B cell (primary cell): ENCODE data around the gene ARFGAP2. TPM values are rescaled to one million over a fixed set of nuclear protein-coding genes. Genes with fewer than 3 reads are reported as not detected.

Experiments used
- ATAC-seq: fragments of 200-7000 bp; cut with Tn5 transposase; one replicate; pipeline ENCODE4 v1.10.0; 2021; ENCODE audit warnings: low read depth, mild to moderate bottlenecking, moderate number of reproducible peaks, moderate library complexity
- CTCF ChIA-PET: fragments of 350-600 bp; sonication (Branson Sonifier 250); formaldehyde crosslinking; loops from one replicate; lab custom pipeline; 2021; ENCODE audit warnings: antibody characterized with exemption, inconsistent platforms; lab: Charles Lee
- POLR2A ChIA-PET: fragments of 350-600 bp; sonication (Branson Sonifier 250); formaldehyde crosslinking; loops from one replicate; lab custom pipeline; 2021; ENCODE audit warnings: antibody characterized with exemption; lab: Charles Lee
- DNase-seq: peaks from one replicate; pipeline ENCODE4 v3.0.0; 2013
- H2AFZ ChIP-seq: 2 replicates; pipeline ENCODE4 v1.6.1; 2012; ENCODE audit warnings: mild to moderate bottlenecking, low read depth, low read length; ENCODE audit not compliant: insufficient read depth, poor library complexity, severe bottlenecking
- H3K27ac ChIP-seq, 2 donors: 1 replicate in 1 of 2; 2 replicates in 1 of 2; pipeline ENCODE4 v1.5.1; 2012 to 2013; ENCODE audit warnings: low read length in 2 of 2, mild to moderate bottlenecking in 2 of 2, moderate library complexity in 1 of 2
- H3K27me3 ChIP-seq, 4 experiments: fragments of 200-600 bp in 1 of 4; sonication (generic) in 1 of 4; replicated peaks in 1 of 4; 1 replicate in 2 of 4; 2 replicates in 2 of 4; pipeline versions ENCODE4 v1.6.1 to v1.7.0; 2013 to 2016; ENCODE audit warnings: low read length in 3 of 4, mild to moderate bottlenecking in 2 of 4, mixed read lengths in 1 of 4, moderate library complexity in 1 of 4; ENCODE audit not compliant: insufficient read depth in 4 of 4, control insufficient read depth in 3 of 4; ENCODE audit errors: control extremely low read depth in 1 of 4
- H3K36me3 ChIP-seq, 2 experiments: replicated peaks in 1 of 2; 1 replicate in 1 of 2; 2 replicates in 1 of 2; pipeline versions ENCODE4 v1.6.1 to v1.7.1; 2013; ENCODE audit warnings: low read length in 1 of 2; ENCODE audit not compliant: insufficient read depth in 2 of 2, control insufficient read depth in 1 of 2; ENCODE audit errors: control extremely low read depth in 1 of 2, extremely low read depth in 1 of 2
- H3K4me1 ChIP-seq, 2 donors: fragments of 200-600 bp in 1 of 2; sonication (generic) in 1 of 2; 1 replicate in 1 of 2; 2 replicates in 1 of 2; pipeline versions ENCODE4 v1.5.1 to v1.6.1; 2013 to 2017; ENCODE audit warnings: low read length in 2 of 2; ENCODE audit not compliant: control insufficient read depth in 2 of 2, insufficient read depth in 2 of 2
- H3K4me2 ChIP-seq: replicated peaks from 2 replicates; pipeline ENCODE3; 2012; ENCODE audit warnings: mild to moderate bottlenecking, low read depth, low read length; ENCODE audit not compliant: poor library complexity, severe bottlenecking
- H3K4me3 ChIP-seq, 5 experiments: fragments of 200-600 bp in 1 of 5; sonication (generic) in 1 of 5; 1 replicate in 3 of 5; 2 replicates in 2 of 5; pipeline versions ENCODE4 v1.5.1 to v1.7.0; 2011 to 2016; ENCODE audit warnings: low read length in 4 of 5, mild to moderate bottlenecking in 4 of 5, low read depth in 2 of 5, control low read depth in 1 of 5, moderate library complexity in 1 of 5; ENCODE audit not compliant: insufficient read depth in 1 of 5; ENCODE audit errors: control extremely low read depth in 1 of 5, extremely low read depth in 1 of 5
- H3K79me2 ChIP-seq: fragments of 200-600 bp; sonication (generic); one replicate; pipeline ENCODE4 v1.6.0; 2016; ENCODE audit warnings: low read length; ENCODE audit not compliant: control insufficient read depth, insufficient read depth
- H3K9ac ChIP-seq: fragments of 200-600 bp; sonication (generic); 2 replicates; pipeline ENCODE4 v1.6.1; 2017; ENCODE audit warnings: mild to moderate bottlenecking, low read length, moderate library complexity
- H3K9me3 ChIP-seq, 3 donors: one replicate each; pipeline versions ENCODE4 v1.6.1 to v1.7.1; 2013; ENCODE audit warnings: low read length in 2 of 3; ENCODE audit not compliant: control insufficient read depth in 2 of 3, insufficient read depth in 1 of 3; ENCODE audit errors: control extremely low read depth in 1 of 3
- H4K20me1 ChIP-seq: 2 replicates; pipeline ENCODE4 v1.6.0; 2012; ENCODE audit warnings: mild to moderate bottlenecking, low read length; ENCODE audit not compliant: insufficient read depth, control insufficient read depth, poor library complexity, severe bottlenecking
- H3K27ac Mint-ChIP-seq: one replicate; pipeline ENCODE4 v1.8.0; 2021; ENCODE audit warnings: mixed read lengths
- H3K27me3 Mint-ChIP-seq: one replicate; pipeline ENCODE4 v1.8.0; 2021; ENCODE audit warnings: mixed read lengths
- H3K4me1 Mint-ChIP-seq: one replicate; pipeline ENCODE4 v1.8.0; 2021; ENCODE audit warnings: mixed read lengths
- H3K4me3 Mint-ChIP-seq: one replicate; pipeline ENCODE4 v1.8.0; 2021; ENCODE audit warnings: mixed read lengths
- H3K9me3 Mint-ChIP-seq: one replicate; pipeline ENCODE4 v1.8.0; 2022; ENCODE audit warnings: mixed read lengths; ENCODE audit not compliant: insufficient read depth
- CTCF ChIP-seq: fragments of 200-600 bp; IDR thresholded peaks from one replicate; pipeline ENCODE4 v1.8.0; 2022; ENCODE audit warnings: antibody characterized with exemption, mild to moderate bottlenecking
- EZH2 ChIP-seq: IDR thresholded peaks from 2 replicates; pipeline ENCODE4 v1.6.1; 2012; ENCODE audit warnings: borderline replicate concordance, low read depth, mild to moderate bottlenecking, moderate library complexity, low read length; ENCODE audit not compliant: insufficient read depth, poor library complexity, severe bottlenecking
- WGBS: methylation state at CpG from one replicate; pipeline ENCODE4 v1.1.5; 2013; ENCODE audit warnings: missing lambda C conversion rate; ENCODE audit not compliant: insufficient coverage; 5-methylcytosine and 5-hydroxymethylcytosine counted together
- intact Hi-C: fragments of 100-400 bp; cut with micrococcal nuclease; formaldehyde crosslinking; loops from one replicate; pipeline ENCODE4 v1.10.0; 2022
- polyA plus RNA-seq: library from polyadenylated mRNA; depleted of rRNA; stranded (reverse); fragments of >200 nt; gene quantifications from 2 replicates; pipeline ENCODE4 v1.2.3, GENCODE V29; 2012
- total RNA-seq, 2 donors: library from RNA; stranded (reverse); fragments of 120-200 nt in 1 of 2; gene quantifications; 1 replicate in 1 of 2; 2 replicates in 1 of 2; pipeline versions ENCODE4 v1.2.3 to v1.2.4, GENCODE V29; 2013 to 2022

ARFGAP2 gene
- total and polyA plus RNA-seq, 2 donors (not counting 1 experiment from before 2014, with no cell fraction given), result 141 to 200 TPM

GRCh38 chr11:47225552-47226400 is 49.1 kb upstream of the ARFGAP2 start:
- Histone ChIP-seq H3K27me3 (no peaks in the 10 kb centered on the region), H3K4me3 (no peak overlapping the region), H3K4me1 (no peaks in the 10 kb centered on the region), H3K9ac (no peak overlapping the region), H3K27ac (no peak overlapping the region), H3K9me3 (no peaks in the 10 kb centered on the region), H2AFZ (no peak overlapping the region), H3K36me3 (peaks cover 0 to 10% of the 10 kb centered on the region in 2 experiments), H3K79me2 (peaks cover 5% of the 10 kb centered on the region), H3K4me2 (no peak overlapping the region), H4K20me1 (no peaks in the 10 kb centered on the region)
- CTCF ChIA-PET, result interaction anchor here (1.1 kb wide), 1 partner anchor 11 kb away, joined by 5 read pairs; the partner anchor contains the start of gene DDB2
- H3K4me3 Mint-ChIP-seq, result no peak overlapping the region
- peak overlapping the region; percentile 22 for H3K27ac Mint-ChIP-seq
- H3K9me3 Mint-ChIP-seq, result no peaks in the 10 kb centered on the region
- POLR2A ChIA-PET, result interaction anchor here (0.6 kb wide), 1 partner anchor 37 kb away, joined by 5 read pairs; no protein-coding TSS in a partner anchor
- no peak for TF ChIP-seq EZH2
- TF ChIP-seq CTCF, result no peak
- peaks cover 2% of the 10 kb centered on the region for H3K4me1 Mint-ChIP-seq
- WGBS, result 100% methylated on average over 1 of the region's 7 CpGs
- H3K27me3 Mint-ChIP-seq, result no peaks in the 10 kb centered on the region
- ATAC-seq, result peak; percentile 28
- intact Hi-C loops, result no loop called here
- no peak for DNase-seq

GRCh38 chr11:47222696-47223095 is 46.0 kb upstream of the ARFGAP2 start:
- H3K9me3 Mint-ChIP-seq, result no peaks in the 10 kb centered on the region
- H3K27ac Mint-ChIP-seq, result no peak overlapping the region
- H3K27me3 ChIP-seq, result no peaks in the 10 kb centered on the region
- H3K9me3 ChIP-seq, result no peaks in the 10 kb centered on the region
- DNase-seq (no peak), ATAC-seq (no peak)
- POLR2A ChIA-PET, result no interaction called here
- no peak overlapping the region for H3K4me3 Mint-ChIP-seq
- intact Hi-C loops, result no loop called here
- 100% methylated on average over 2 of the region's 2 CpGs for WGBS
- H2AFZ ChIP-seq, result no peak overlapping the region
- TF ChIP-seq CTCF (no peak), EZH2 (no peak)
- CTCF ChIA-PET, result interaction anchor here (1.0 kb wide), 1 partner anchor 63 kb away, joined by 3 read pairs; no protein-coding TSS in a partner anchor
- peaks cover 12% of the 10 kb centered on the region for H3K4me1 Mint-ChIP-seq
- peaks cover 20% of the 10 kb centered on the region for H3K79me2 ChIP-seq
- no peak overlapping the region for H3K9ac ChIP-seq
- no peaks in the 10 kb centered on the region for H3K27me3 Mint-ChIP-seq
- no peak overlapping the region for H3K4me2 ChIP-seq
- no peaks in the 10 kb centered on the region for H4K20me1 ChIP-seq
- peaks cover 2 to 18% of the 10 kb centered on the region in 2 experiments for H3K36me3 ChIP-seq
- no peak overlapping the region for H3K4me3 ChIP-seq
- no peak overlapping the region for H3K27ac ChIP-seq
- peaks cover 0 to 8% of the 10 kb centered on the region in 2 donors for H3K4me1 ChIP-seq
